ENCODE results near the gene LRP2. TPM values are rescaled to one million over a fixed set of nuclear protein-coding genes. Genes with fewer than 3 reads are reported as not detected.

The LRP2 gene
- polyA plus RNA-seq, 3 donors, result not detected

- Histone ChIP-seq H2AFZ (ENCODE audit: insufficient read depth, low read depth, low read length, poor library complexity, severe bottlenecking) (no peak overlapping the region), H3K4me2 (replicated peaks; ENCODE audit: extremely low read depth, low read length, poor library complexity, severe bottlenecking) (no peak overlapping the region), H3K79me2 (ENCODE audit: insufficient read depth, low read length) (no peaks in the 10 kb centered on the region), H3K9me3 (replicated peaks in 1 of 2; ENCODE audit: control insufficient read depth in 1 of 2, insufficient read depth in 1 of 2, low read length in 2 of 2) (no peaks in the 10 kb centered on the region), H3K4me3 (replicated peaks in 1 of 3; ENCODE audit: low read depth in 2 of 3, low read length in 3 of 3) (no peak overlapping the region), H3K4me1 (ENCODE audit: control insufficient read depth in 1 of 2, insufficient read depth in 2 of 2, low read length in 2 of 2) (peaks cover 25 to 34% of the 10 kb centered on the region in 2 donors), H4K20me1 (ENCODE audit: insufficient read depth, low read length) (no peaks in the 10 kb centered on the region), H3K36me3 (replicated peaks in 1 of 2; ENCODE audit: control insufficient read depth in 1 of 2, insufficient read depth in 2 of 2, low read length in 2 of 2) (no peaks in the 10 kb centered on the region), H3K27me3 (ENCODE audit: control insufficient read depth in 2 of 2, insufficient read depth in 2 of 2, low read length in 2 of 2) (no peaks in the 10 kb centered on the region), H3K27ac (ENCODE audit: low read depth in 1 of 2, low read length in 2 of 2) (no peak overlapping the region), H3K9ac (ENCODE audit: insufficient read depth, low read length, poor library complexity, severe bottlenecking) (no peak overlapping the region)
- Mint-ChIP-seq H3K4me3 (no peak overlapping the region), H3K27me3 (ENCODE audit: low read depth in 3 of 3) (peaks cover 2 to 6% (median 4%) of the 10 kb centered on the region in 3 donors), H3K27ac (no peak overlapping the region), H3K9me3 (no peaks in the 10 kb centered on the region), H3K36me3 (no peaks in the 10 kb centered on the region), H3K4me1 (peaks cover 39% of the 10 kb centered on the region)
- intact Hi-C loops (cut with micrococcal nuclease), result no loop called here
- TF ChIP-seq CTCF (IDR thresholded peaks at IDR 0.05), result no peak
- DNase-seq, result no peak
- WGBS (ENCODE audit: insufficient coverage), result 100% methylated on average over 1 of the region's 6 CpGs
Observed at GRCh38 chr2:169112841-169113240, 249.5 kb downstream of the LRP2 start.

GRCh38 chr2:169110916-169111315, 251.4 kb downstream of the LRP2 start:
- Histone ChIP-seq H2AFZ (ENCODE audit: insufficient read depth, low read depth, low read length, poor library complexity, severe bottlenecking) (peak overlapping the region; percentile 69), H3K9me3 (replicated peaks in 1 of 2; ENCODE audit: control insufficient read depth in 1 of 2, insufficient read depth in 1 of 2, low read length in 2 of 2) (no peaks in the 10 kb centered on the region), H3K4me3 (replicated peaks in 1 of 3; ENCODE audit: low read depth in 2 of 3, low read length in 3 of 3) (no peak overlapping the region), H3K9ac (ENCODE audit: insufficient read depth, low read length, poor library complexity, severe bottlenecking) (no peak overlapping the region), H3K36me3 (replicated peaks in 1 of 2; ENCODE audit: control insufficient read depth in 1 of 2, insufficient read depth in 2 of 2, low read length in 2 of 2) (no peaks in the 10 kb centered on the region), H3K27me3 (ENCODE audit: control insufficient read depth in 2 of 2, insufficient read depth in 2 of 2, low read length in 2 of 2) (no peaks in the 10 kb centered on the region), H3K4me2 (replicated peaks; ENCODE audit: extremely low read depth, low read length, poor library complexity, severe bottlenecking) (no peak overlapping the region), H4K20me1 (ENCODE audit: insufficient read depth, low read length) (no peaks in the 10 kb centered on the region), H3K4me1 (ENCODE audit: control insufficient read depth in 1 of 2, insufficient read depth in 2 of 2, low read length in 2 of 2) (peaks cover 41 to 53% of the 10 kb centered on the region in 2 donors), H3K27ac (ENCODE audit: low read depth in 1 of 2, low read length in 2 of 2) (no peak overlapping the region), H3K79me2 (ENCODE audit: insufficient read depth, low read length) (no peaks in the 10 kb centered on the region)
- TF ChIP-seq CTCF (IDR thresholded peaks at IDR 0.05), result no peak
- no peaks in the 10 kb centered on the region for H3K9me3 Mint-ChIP-seq
- peak overlapping the region in 1 of 2 donors; percentile 53 for H3K4me3 Mint-ChIP-seq
- peaks cover 56% of the 10 kb centered on the region for H3K4me1 Mint-ChIP-seq
- DNase-seq, result no peak
- 26% methylated on average over 16 of the region's 18 CpGs for WGBS (ENCODE audit: insufficient coverage)
- H3K27ac Mint-ChIP-seq, result no peak overlapping the region
- no peaks in the 10 kb centered on the region for H3K36me3 Mint-ChIP-seq
- intact Hi-C loops (cut with micrococcal nuclease), result loop anchor here in 1 of 2 donors (2.0 kb wide), 1 partner anchor 30 kb away; no protein-coding TSS in a partner anchor
- peaks cover 2 to 6% (median 2%) of the 10 kb centered on the region in 3 donors for H3K27me3 Mint-ChIP-seq (ENCODE audit: low read depth in 3 of 3)
